GM12892 (cell line): ENCODE measurements around the gene GGNBP2.
"Not testable (repeated sequence)": the region's sequence is repeated elsewhere in the genome, so short reads cannot be mapped to it uniquely, and the experiment has no call there.

Experiments used
- DNase-seq: peaks from one replicate; pipeline ENCODE4 v3.0.0; 2011; ENCODE audit not compliant: insufficient read length
- FAIRE-seq: peaks from 2 replicates; lab custom pipeline; 2011; peaks lifted over from hg19 to GRCh38; lab: Jason Lieb, UNC
- POLR2A ChIP-seq: IDR thresholded peaks from 2 replicates; pipeline ENCODE4 v1.6.1; 2011; ENCODE audit warnings: low read depth, low read length, control low read depth
- POLR2AphosphoS5 ChIP-seq: IDR thresholded peaks from 2 replicates; pipeline ENCODE4 v1.6.1; 2011; ENCODE audit warnings: low read depth, low read length, control low read depth
- TAF1 ChIP-seq: IDR thresholded peaks from 2 replicates; pipeline ENCODE4 v1.6.1; 2011; ENCODE audit warnings: low read depth, mild to moderate bottlenecking, control low read depth, low read length, borderline replicate concordance

The GGNBP2 gene

GRCh38 chr17:36600936-36601302 is 56.2 kb downstream of the GGNBP2 start:
- DNase-seq (no peak), FAIRE-seq (no peak)
- TF ChIP-seq POLR2AphosphoS5: no peak
- no peak for TF ChIP-seq TAF1
- TF ChIP-seq POLR2A: no peak

GRCh38 chr17:36601303-36602029 is 56.7 kb downstream of the GGNBP2 start, which contains the start of gene MRM1:
MRM1 (plus strand) TSS chr17:36601583; CDS start chr17:36601811, 228 bp downstream.
- DNase-seq (peak; percentile 89), FAIRE-seq (no peak)
- TF ChIP-seq POLR2A (peak; percentile 86), POLR2AphosphoS5 (peak; percentile 87), TAF1 (peak; percentile 13; the same call in 1 of the 2 replicates)

GRCh38 chr17:36602030-36602748 is 57.5 kb downstream of the GGNBP2 start:
- TF ChIP-seq POLR2A: no peak
- DNase-seq: no peak
- no peak for FAIRE-seq

- FAIRE-seq: no peak
- DNase-seq: peak; percentile 54
- no peak for TF ChIP-seq TAF1
- TF ChIP-seq POLR2AphosphoS5: no peak
Observed at GRCh38 chr17:36602924-36603384, 58.2 kb downstream of the GGNBP2 start.

GRCh38 chr17:36605028-36605427 is 60.3 kb downstream of the GGNBP2 start:
- not testable (repeated sequence) for DNase-seq, FAIRE-seq

- no peak for FAIRE-seq
- DNase-seq: no peak
- TF ChIP-seq TAF1: no peak
- TF ChIP-seq POLR2AphosphoS5: no peak
- no peak for TF ChIP-seq POLR2A
Observed at GRCh38 chr17:36608280-36608679, 63.6 kb downstream of the GGNBP2 start.

- DNase-seq: no peak
- TF ChIP-seq POLR2A: no peak
- TF ChIP-seq POLR2AphosphoS5: no peak
- FAIRE-seq: no peak
Observed at GRCh38 chr17:36608794-36609497, 64.2 kb downstream of the GGNBP2 start.

GRCh38 chr17:36609498-36609862 is 64.8 kb downstream of the GGNBP2 start:
- DNase-seq (no peak), FAIRE-seq (no peak)

GRCh38 chr17:36610474-36610873 is 65.8 kb downstream of the GGNBP2 start:
- no peak for DNase-seq
- no peak for FAIRE-seq
- TF ChIP-seq POLR2A: no peak

More at GRCh38 chr17:36609498-36609862, 64.8 kb downstream of the GGNBP2 start:
- TF ChIP-seq POLR2A: no peak
- no peak for TF ChIP-seq POLR2AphosphoS5
- TF ChIP-seq TAF1: no peak

GRCh38 chr17:36611345-36612072 is 66.8 kb downstream of the GGNBP2 start:
- FAIRE-seq (no peak), DNase-seq (no peak)
- TF ChIP-seq TAF1: no peak
- no peak for TF ChIP-seq POLR2A
- TF ChIP-seq POLR2AphosphoS5: no peak

GRCh38 chr17:36612323-36612722 is 67.6 kb downstream of the GGNBP2 start:
- no peak for FAIRE-seq
- DNase-seq: no peak
- TF ChIP-seq POLR2A (no peak), POLR2AphosphoS5 (no peak), TAF1 (no peak)

GRCh38 chr17:36613155-36613554 is 68.4 kb downstream of the GGNBP2 start:
- FAIRE-seq: no peak
- TF ChIP-seq POLR2AphosphoS5 (no peak), POLR2A (no peak), TAF1 (no peak)
- DNase-seq: no peak
